ENCODE data around the gene TMEM26. TPM values are rescaled to one million over a fixed set of nuclear protein-coding genes. Genes with fewer than 3 reads are reported as not detected.
"Not testable (repeated sequence)": the region's sequence is repeated elsewhere in the genome, so short reads cannot be mapped to it uniquely, and the experiment has no call there.

The TMEM26 gene
- total RNA-seq, 2 experiments from 2014 or later = not detected

DNA sequence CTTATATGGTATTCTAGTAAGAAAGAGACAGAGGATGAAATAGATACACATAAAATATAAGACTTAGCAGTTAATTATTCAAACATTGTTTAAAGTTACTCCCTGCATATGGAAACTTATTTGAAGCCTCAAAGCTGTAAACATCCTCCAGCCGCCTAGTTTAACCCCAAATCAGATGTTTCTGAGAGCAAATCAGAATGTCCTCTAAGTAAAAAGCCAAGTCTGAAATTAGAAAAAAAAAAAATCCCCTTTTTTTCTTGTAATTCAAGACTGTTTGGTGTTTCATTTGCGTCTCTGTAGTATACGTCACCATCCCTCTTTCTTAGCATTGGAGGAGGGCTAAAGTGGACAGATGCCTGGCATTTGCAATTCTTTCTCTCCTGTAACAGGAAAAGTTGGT lies 46.4 kb downstream of the TMEM26 start:
- Mint-ChIP-seq H3K4me1 (no peaks in the 10 kb centered on the region), H3K4me3 (no peak overlapping the region), H3K9me3 (no peaks in the 10 kb centered on the region), H3K27ac (no peak overlapping the region), H3K36me3 (ENCODE audit: low read depth) (no peaks in the 10 kb centered on the region), H3K27me3 (peaks cover 9% of the 10 kb centered on the region)
- DNase-seq = no peak
- ChIA-PET CTCF (no interaction called here), POLR2A (no interaction called here)

DNA sequence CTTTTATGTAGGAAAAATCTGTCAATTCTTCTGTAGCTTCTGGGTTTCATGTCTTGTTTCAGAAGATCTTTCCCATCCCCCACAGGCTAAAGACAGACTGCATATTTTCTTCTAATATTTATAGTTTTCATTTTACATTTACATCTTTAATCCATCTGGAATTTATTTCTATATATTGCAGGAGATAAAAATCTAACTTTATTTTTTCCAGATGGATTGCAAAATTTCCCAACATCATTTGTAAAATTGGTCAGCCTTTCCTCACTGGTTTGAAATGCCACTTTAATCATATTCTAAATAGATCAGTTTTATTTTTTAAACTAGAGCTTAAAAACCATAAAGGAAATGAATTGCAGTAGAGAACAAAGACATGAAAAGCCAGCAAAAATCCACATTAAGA lies 46.9 kb downstream of the TMEM26 start:
- Mint-ChIP-seq H3K4me1 (no peaks in the 10 kb centered on the region), H3K9me3 (no peaks in the 10 kb centered on the region), H3K36me3 (ENCODE audit: low read depth) (no peaks in the 10 kb centered on the region), H3K27me3 (peaks cover 9% of the 10 kb centered on the region), H3K27ac (no peak overlapping the region), H3K4me3 (no peak overlapping the region)
- no peak for DNase-seq
- CTCF ChIA-PET = no interaction called here
- POLR2A ChIA-PET = no interaction called here

DNA sequence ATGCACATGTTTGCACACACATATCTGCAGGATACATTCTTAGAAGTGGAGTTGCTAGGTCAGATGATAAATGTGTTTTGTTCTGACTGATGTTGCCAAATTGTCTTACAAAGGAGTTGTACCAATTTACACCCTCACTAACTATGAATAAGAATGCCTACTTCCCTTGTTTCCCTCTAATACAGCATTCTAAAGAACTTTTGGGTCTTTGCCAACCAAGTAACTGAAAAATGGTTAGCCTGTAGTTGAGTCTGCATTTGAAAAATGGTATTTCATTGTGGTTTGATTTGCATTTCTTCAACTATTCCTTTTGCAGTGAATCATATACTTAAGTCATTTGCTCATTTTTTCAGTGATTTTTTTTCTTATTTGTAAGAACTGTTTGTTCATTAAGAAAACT lies 48.4 kb downstream of the TMEM26 start:
- Mint-ChIP-seq H3K27me3 (peaks cover 9% of the 10 kb centered on the region), H3K4me3 (no peak overlapping the region), H3K36me3 (ENCODE audit: low read depth) (no peaks in the 10 kb centered on the region), H3K4me1 (no peaks in the 10 kb centered on the region), H3K9me3 (no peaks in the 10 kb centered on the region), H3K27ac (no peak overlapping the region)
- ChIA-PET CTCF (no interaction called here), POLR2A (no interaction called here)
- no peak for DNase-seq

DNA sequence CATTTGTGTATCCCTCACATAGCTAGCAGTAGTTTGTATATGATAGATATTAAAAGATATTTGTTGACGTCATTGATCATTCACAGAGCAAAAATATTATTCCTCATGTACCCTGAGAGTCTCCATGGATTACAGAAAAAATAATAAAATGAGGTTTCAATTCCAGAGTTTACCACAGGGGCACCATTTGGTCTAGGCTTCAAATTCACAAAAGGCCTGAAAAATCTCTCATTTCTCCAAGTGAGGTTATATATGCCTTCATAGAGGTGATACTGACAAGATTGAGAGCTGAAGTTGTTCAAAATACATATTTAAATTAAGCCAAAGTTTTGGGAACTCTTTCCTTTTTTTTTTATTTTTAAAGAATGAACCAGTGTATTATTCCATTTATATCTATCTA lies 52.7 kb downstream of the TMEM26 start:
- Mint-ChIP-seq H3K36me3 (ENCODE audit: low read depth) (peaks cover 5% of the 10 kb centered on the region), H3K27me3 (peaks cover 7% of the 10 kb centered on the region), H3K9me3 (peaks cover 2% of the 10 kb centered on the region), H3K4me1 (peaks cover 13% of the 10 kb centered on the region), H3K4me3 (no peak overlapping the region), H3K27ac (no peak overlapping the region)
- POLR2A ChIA-PET = no interaction called here
- DNase-seq = no peak
- CTCF ChIA-PET = no interaction called here

DNA sequence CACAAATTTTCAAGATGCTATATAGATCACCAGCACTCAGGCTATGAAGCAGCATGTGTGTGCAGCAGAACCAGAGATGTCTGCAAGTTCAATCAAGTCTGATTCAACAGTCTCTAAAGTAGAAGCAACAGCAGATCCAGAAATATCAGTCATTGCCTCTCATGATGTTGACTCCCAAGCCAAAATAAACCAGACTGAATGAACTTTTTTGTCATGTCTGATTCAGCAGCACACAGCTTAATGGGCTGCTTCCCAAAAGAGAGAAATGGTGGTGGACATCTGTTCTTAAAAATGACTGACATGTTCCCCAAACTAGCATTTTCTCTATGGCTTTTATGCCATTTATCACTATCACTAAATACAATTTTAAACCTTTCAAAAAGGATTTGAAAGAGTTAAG lies 53.8 kb downstream of the TMEM26 start:
- H3K4me1 Mint-ChIP-seq = peaks cover 13% of the 10 kb centered on the region
- POLR2A ChIA-PET = no interaction called here
- H3K27ac Mint-ChIP-seq = no peak overlapping the region
- DNase-seq = no peak
- peaks cover 10% of the 10 kb centered on the region for H3K27me3 Mint-ChIP-seq
- no peak overlapping the region for H3K4me3 Mint-ChIP-seq
- peaks cover 2% of the 10 kb centered on the region for H3K9me3 Mint-ChIP-seq
- H3K36me3 Mint-ChIP-seq (ENCODE audit: low read depth) = peaks cover 5% of the 10 kb centered on the region
- CTCF ChIA-PET = no interaction called here

DNA sequence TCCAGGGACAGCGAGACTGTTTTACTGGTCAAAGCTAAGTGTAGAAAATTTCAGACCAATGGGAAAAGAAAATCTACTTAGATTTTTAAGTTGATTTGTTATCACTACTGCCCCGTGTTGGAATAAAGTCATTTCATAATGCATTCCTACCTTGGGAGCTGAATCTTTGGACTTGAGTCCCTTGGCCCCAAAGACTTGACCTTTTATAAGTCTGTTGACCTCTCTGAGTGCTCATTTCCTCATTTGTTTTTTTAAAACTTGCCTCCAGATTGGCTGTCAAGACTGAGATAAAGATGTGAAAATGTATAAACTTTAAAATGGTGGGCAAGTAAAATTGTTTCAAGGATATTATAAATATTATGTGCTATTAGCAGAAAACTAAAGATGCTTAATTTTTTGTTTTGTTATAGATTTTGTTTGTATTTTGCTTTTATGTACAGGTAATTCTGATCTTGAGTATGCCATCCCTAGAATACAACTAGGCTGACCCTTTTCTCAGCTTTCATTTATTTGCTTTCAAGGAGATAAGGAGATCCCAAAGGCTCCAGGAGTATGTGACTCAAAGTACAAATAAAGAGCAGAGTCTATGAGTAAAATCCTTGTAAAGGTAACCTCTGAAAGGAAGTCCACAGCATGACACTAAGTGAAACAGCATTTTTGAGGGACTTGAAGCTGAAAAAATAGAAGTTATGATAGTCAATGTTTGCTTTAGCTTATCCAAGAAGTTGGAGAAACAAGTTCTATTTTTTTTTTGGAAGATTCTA lies 54.6 kb downstream of the TMEM26 start:
- H3K4me3 Mint-ChIP-seq = no peak overlapping the region
- POLR2A ChIA-PET = no interaction called here
- H3K9me3 Mint-ChIP-seq = peaks cover 2% of the 10 kb centered on the region
- H3K27ac Mint-ChIP-seq = peak overlapping the region; percentile 74
- DNase-seq = no peak
- peaks cover 5% of the 10 kb centered on the region for H3K36me3 Mint-ChIP-seq (ENCODE audit: low read depth)
- CTCF ChIA-PET = interaction anchor here (0.6 kb wide), 1 partner anchor 1522 kb away, joined by 4 read pairs; no protein-coding TSS in a partner anchor
- peaks cover 13% of the 10 kb centered on the region for H3K4me1 Mint-ChIP-seq
- H3K27me3 Mint-ChIP-seq = peaks cover 7% of the 10 kb centered on the region

DNA sequence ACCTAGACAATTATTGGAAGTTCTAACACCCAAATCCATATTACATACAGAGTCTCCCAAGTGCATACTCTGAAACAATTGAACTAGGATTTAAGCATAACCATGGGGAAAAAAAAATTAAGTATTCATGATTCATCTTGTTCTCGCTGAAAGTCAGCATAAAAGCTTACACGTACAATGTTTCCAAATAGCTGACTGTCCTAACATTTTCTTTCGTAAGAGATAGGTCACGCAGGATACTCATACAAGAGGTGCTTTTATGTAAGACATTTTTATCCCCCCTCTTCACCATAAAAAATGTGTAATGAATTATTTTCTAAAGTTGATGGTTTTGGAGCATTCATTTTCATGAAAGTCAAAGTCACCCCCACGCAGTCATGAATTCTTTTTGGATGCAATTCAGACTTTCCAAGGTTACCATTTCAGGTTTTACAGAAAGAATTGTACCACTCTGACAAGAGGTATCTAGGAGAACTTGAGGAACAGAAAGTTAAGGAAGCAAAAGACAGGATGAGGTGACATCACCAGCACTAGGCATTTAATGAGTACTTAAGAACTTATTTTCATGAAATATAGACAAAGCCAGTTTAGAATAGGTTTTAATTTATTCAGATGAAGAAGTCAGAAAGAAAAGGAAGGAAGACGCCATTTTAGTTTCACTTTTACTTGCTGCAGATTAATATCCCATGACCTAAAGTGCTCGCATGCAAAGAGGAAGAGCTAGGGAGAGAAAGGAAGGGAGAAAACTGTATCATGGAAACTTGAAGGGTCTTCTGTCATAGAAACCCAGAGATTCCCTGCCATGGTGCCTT lies 55.8 kb downstream of the TMEM26 start:
- Mint-ChIP-seq H3K36me3 (ENCODE audit: low read depth) (peaks cover 5% of the 10 kb centered on the region), H3K9me3 (peaks cover 2% of the 10 kb centered on the region), H3K27ac (peak overlapping the region; percentile 74), H3K27me3 (peaks cover 6% of the 10 kb centered on the region), H3K4me3 (peak overlapping the region; percentile 49), H3K4me1 (peaks cover 13% of the 10 kb centered on the region)
- ChIA-PET POLR2A (no interaction called here), CTCF (no interaction called here)
- DNase-seq = no peak

DNA sequence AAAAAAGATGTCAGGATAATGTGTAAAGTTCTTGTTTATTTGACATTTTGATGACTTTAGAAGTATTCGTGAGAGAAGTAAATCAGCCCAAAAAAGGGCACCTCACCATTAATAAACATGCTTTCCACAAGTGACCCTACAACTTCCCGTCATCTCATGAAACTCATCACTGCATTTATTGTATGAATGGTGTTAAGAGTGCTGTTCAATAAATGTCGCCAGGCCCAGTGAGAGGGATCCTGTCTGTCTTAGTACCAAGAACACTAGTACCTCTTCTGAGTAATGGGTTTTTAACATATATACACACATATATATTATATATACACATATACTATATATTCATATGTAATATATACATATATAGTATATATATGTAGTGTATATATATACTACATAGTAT lies 61.9 kb downstream of the TMEM26 start:
- H3K27me3 Mint-ChIP-seq = peaks cover 11% of the 10 kb centered on the region
- ChIA-PET POLR2A (no interaction called here), CTCF (no interaction called here)
- H3K9me3 Mint-ChIP-seq = no peaks in the 10 kb centered on the region
- no peak overlapping the region for H3K27ac Mint-ChIP-seq
- no peak overlapping the region for H3K4me3 Mint-ChIP-seq
- H3K36me3 Mint-ChIP-seq (ENCODE audit: low read depth) = no peaks in the 10 kb centered on the region
- H3K4me1 Mint-ChIP-seq = no peaks in the 10 kb centered on the region
- DNase-seq = no peak

DNA sequence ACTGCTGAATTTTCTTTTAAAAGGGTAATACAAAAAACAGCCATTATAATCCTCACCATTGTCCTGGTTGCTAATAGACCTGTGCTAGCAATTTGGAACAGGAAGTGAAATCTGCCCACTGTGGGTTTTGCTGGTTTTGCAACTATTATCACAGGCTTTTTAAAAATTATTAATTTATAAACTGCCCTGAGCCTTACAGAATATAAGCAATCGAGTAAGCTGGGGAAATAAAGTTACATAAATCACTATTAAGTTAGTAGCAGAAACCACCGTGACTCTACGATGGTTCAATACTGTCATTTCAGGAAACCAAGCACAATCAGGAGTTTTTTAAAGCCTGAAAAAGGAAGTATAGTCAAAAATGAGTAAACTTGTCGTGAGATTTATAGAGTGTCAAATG lies 62.3 kb downstream of the TMEM26 start:
- CTCF ChIA-PET = no interaction called here
- Mint-ChIP-seq H3K27me3 (peaks cover 12% of the 10 kb centered on the region), H3K27ac (no peak overlapping the region), H3K36me3 (ENCODE audit: low read depth) (no peaks in the 10 kb centered on the region), H3K4me3 (no peak overlapping the region), H3K9me3 (no peaks in the 10 kb centered on the region), H3K4me1 (no peaks in the 10 kb centered on the region)
- POLR2A ChIA-PET = no interaction called here
- no peak for DNase-seq

DNA sequence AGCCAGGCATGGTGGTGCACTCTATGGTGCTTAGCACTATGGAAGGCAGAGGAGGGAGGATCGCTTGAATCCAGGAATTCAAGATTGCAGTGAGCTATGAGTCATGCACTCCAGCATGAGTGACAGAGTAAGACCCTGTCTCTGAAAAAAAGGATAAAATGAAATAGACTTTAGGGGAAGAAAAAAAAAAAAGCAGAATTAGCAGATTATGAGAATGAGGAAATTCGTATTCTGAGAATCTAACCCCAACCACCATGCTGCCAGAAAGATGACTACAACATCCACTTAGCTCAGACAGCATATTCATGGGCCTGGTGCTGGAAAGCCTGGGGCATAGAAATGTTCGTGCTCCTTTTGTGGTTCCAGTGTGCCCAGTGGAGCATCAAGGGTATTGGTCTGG lies 63.3 kb downstream of the TMEM26 start:
- no peak for DNase-seq
- Mint-ChIP-seq H3K4me1 (no peaks in the 10 kb centered on the region), H3K27me3 (peaks cover 14% of the 10 kb centered on the region), H3K27ac (no peak overlapping the region), H3K9me3 (no peaks in the 10 kb centered on the region), H3K4me3 (no peak overlapping the region), H3K36me3 (ENCODE audit: low read depth) (no peaks in the 10 kb centered on the region)
- CTCF ChIA-PET = interaction anchor here (0.6 kb wide), 1 partner anchor 132 kb away, joined by 3 read pairs; no protein-coding TSS in a partner anchor
- POLR2A ChIA-PET = no interaction called here

DNA sequence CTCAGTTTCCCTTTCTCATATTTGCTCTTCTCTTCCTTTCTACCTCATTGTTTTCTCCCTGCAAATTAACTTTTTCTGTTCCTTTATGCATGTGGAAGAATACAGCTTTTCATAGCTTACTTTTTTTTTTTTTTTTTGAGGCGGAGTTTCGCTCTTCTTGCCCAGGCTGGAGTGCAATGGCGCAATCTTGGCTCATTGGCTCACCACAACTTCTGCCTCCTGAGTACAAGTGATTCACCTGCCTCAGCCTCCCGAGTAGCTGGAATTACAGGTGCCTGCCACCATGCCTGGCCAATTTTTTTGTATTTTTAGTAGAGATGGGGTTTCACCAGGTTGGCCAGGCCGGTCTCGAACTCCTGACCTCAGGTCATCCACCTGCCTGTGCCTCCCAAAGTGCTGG lies 64.2 kb downstream of the TMEM26 start:
- DNase-seq; H3K9me3 Mint-ChIP-seq; POLR2A ChIA-PET; H3K4me3 Mint-ChIP-seq; H3K27ac Mint-ChIP-seq; H3K36me3 Mint-ChIP-seq (ENCODE audit: low read depth); H3K4me1 Mint-ChIP-seq: not testable (repeated sequence)
- H3K27me3 Mint-ChIP-seq = peaks cover 10% of the 10 kb centered on the region
- CTCF ChIA-PET = interaction anchor here (0.7 kb wide), 1 partner anchor 268 kb away, joined by 3 read pairs; no protein-coding TSS in a partner anchor

DNA sequence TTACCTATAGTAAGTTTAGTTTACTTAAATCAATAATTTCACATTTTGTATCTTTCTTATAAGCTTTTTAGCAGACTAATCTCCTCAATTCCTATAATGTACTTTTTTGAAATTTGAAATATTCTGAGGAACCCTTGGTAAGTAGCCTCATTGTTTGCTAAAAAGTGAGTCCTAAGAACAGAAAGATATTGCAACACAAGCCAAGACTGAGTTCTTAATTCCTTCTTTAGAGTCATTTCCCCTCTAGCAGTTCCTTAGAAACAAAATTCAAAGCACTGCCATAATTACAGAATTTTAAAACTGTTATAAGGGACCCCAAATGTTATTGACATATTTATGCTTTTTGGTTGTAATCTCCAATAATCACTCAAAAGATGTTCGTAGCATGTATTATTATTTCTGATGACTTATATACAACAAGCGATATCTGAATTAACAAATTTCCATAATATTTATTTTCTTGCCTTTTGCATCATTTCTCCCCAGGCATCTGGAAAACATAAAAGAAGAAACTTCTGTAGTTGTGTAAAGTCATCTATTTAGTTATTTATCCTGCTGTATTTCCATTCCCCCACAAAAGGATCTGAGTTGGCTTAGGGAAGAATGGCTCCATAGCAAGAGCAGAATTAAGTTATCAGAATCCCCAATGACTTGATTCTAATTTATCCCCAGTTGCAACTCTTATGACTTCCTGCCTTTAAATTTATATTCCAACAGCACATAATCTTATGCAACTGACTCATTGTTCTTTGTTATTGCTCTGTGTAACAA lies 67.8 kb downstream of the TMEM26 start:
- CTCF ChIA-PET = no interaction called here
- no peak overlapping the region for H3K4me3 Mint-ChIP-seq
- H3K27me3 Mint-ChIP-seq = peaks cover 10% of the 10 kb centered on the region
- POLR2A ChIA-PET = no interaction called here
- H3K27ac Mint-ChIP-seq = no peak overlapping the region
- no peaks in the 10 kb centered on the region for H3K36me3 Mint-ChIP-seq (ENCODE audit: low read depth)
- DNase-seq = no peak
- H3K9me3 Mint-ChIP-seq = no peaks in the 10 kb centered on the region
- H3K4me1 Mint-ChIP-seq = no peaks in the 10 kb centered on the region

DNA sequence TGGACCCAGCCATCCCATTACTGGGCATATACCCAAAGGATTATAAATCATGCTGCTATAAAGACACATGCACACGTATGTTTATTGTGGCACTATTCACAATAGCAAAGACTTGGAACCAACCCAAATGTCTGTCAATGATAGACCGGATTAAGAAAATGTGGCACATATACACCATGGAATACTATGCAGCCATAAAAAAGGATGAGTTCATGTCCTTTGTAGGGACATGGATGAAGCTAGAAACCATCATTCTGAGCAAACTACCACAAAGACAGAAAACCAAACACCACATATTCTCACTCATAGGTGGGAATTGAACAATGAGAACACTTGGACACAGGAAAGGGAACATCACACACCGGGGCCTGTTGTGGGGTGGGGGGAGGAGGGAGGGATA lies 72.0 kb downstream of the TMEM26 start:
- CTCF ChIA-PET; H3K27ac Mint-ChIP-seq; DNase-seq; H3K27me3 Mint-ChIP-seq; POLR2A ChIA-PET; H3K4me3 Mint-ChIP-seq; H3K4me1 Mint-ChIP-seq; H3K36me3 Mint-ChIP-seq (ENCODE audit: low read depth); H3K9me3 Mint-ChIP-seq: not testable (repeated sequence)
